PFSK-1 (cell line): Measurements from ENCODE around the gene CLDN15.

ENCODE experiments used
- FOXP2 ChIP-seq: optimal IDR thresholded peaks from 2 replicates; pipeline ENCODE3; 2011; ENCODE audit warnings: borderline replicate concordance, control low read depth, inconsistent platforms; ENCODE audit not compliant: insufficient read depth; ENCODE audit errors: extremely low read length, extremely low read depth
- POLR2AphosphoS5 ChIP-seq: IDR thresholded peaks from 2 replicates; pipeline ENCODE4 v1.6.1; 2012; ENCODE audit warnings: low read depth, mild to moderate bottlenecking, control low read depth, low read length, moderate library complexity
- SIN3A ChIP-seq: IDR thresholded peaks from 2 replicates; pipeline ENCODE4 v1.6.1; 2012; ENCODE audit warnings: mild to moderate bottlenecking, low read length, moderate library complexity, borderline replicate concordance; ENCODE audit not compliant: insufficient read depth
- TAF1 ChIP-seq: IDR thresholded peaks from 2 replicates; pipeline ENCODE4 v1.6.1; 2012; ENCODE audit warnings: low read length, control low read depth, borderline replicate concordance; ENCODE audit not compliant: insufficient read depth
- TF ChIP-seq, protein P1 (sequence below), 2 experiments: IDR thresholded peaks; 2 replicates each; pipeline versions ENCODE4 v1.6.1 to v1.8.0; 2011 to 2012; ENCODE audit warnings: low read depth in 2 of 2, low read length in 2 of 2, control low read depth in 1 of 2, inconsistent platforms in 1 of 2, mild to moderate bottlenecking in 1 of 2, moderate library complexity in 1 of 2; ENCODE audit not compliant: insufficient read depth in 1 of 2

CLDN15 gene

DNA sequence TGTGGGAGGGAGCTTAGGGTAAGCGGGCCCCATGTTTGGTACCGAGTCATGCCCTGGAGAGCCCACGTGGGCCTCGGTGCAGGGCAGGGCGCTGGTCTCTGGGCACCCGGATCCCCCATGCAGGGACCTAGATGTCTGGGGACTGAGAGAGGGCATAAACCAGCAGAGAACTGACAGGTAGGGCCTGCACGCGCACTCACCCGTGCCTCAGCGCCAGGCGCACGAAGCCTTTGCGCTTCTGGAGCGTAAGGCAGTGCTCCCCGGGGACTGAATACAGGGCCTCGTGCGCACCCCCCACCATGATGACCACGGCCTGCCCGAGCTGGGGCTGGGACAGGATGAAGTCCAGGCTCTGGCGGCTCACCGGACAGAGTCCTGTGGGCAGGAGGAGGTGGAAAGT is 39.6 kb downstream of the CLDN15 start:
- TF ChIP-seq, protein P1, sequence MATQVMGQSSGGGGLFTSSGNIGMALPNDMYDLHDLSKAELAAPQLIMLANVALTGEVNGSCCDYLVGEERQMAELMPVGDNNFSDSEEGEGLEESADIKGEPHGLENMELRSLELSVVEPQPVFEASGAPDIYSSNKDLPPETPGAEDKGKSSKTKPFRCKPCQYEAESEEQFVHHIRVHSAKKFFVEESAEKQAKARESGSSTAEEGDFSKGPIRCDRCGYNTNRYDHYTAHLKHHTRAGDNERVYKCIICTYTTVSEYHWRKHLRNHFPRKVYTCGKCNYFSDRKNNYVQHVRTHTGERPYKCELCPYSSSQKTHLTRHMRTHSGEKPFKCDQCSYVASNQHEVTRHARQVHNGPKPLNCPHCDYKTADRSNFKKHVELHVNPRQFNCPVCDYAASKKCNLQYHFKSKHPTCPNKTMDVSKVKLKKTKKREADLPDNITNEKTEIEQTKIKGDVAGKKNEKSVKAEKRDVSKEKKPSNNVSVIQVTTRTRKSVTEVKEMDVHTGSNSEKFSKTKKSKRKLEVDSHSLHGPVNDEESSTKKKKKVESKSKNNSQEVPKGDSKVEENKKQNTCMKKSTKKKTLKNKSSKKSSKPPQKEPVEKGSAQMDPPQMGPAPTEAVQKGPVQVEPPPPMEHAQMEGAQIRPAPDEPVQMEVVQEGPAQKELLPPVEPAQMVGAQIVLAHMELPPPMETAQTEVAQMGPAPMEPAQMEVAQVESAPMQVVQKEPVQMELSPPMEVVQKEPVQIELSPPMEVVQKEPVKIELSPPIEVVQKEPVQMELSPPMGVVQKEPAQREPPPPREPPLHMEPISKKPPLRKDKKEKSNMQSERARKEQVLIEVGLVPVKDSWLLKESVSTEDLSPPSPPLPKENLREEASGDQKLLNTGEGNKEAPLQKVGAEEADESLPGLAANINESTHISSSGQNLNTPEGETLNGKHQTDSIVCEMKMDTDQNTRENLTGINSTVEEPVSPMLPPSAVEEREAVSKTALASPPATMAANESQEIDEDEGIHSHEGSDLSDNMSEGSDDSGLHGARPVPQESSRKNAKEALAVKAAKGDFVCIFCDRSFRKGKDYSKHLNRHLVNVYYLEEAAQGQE (IDR thresholded peaks at IDR 0.05; ENCODE audit: insufficient read depth in 1 of 2, low read depth in 2 of 2, low read length in 2 of 2), result no peak
- TF ChIP-seq TAF1 (no peak), POLR2AphosphoS5 (no peak), SIN3A (no peak), FOXP2 (no peak)

DNA sequence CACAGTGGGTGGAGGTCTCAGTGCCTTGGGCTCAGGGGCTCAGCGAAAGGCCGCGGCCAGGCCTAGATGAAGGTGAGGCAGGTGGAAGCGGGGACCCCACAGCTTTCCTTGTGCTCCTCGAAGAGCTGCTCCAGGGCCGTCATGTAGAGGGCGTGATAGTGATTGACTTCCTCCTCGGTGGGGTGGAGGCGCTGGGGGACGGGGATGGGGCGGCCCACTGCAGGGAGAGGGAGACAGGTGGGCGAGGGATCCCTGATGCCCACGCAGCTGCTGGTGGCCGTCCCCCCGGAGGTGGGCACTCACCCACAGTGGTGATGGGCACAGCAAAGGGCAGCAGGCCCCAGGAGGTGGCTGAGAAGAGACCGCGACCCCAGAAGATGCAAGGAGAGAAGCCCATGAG is 41.7 kb downstream of the CLDN15 start:
- TF ChIP-seq POLR2AphosphoS5 (no peak), FOXP2 (no peak), SIN3A (no peak), TAF1 (no peak)
- TF ChIP-seq, protein P1 (IDR thresholded peaks at IDR 0.05; ENCODE audit: insufficient read depth in 1 of 2, low read depth in 2 of 2, low read length in 2 of 2), result no peak

DNA sequence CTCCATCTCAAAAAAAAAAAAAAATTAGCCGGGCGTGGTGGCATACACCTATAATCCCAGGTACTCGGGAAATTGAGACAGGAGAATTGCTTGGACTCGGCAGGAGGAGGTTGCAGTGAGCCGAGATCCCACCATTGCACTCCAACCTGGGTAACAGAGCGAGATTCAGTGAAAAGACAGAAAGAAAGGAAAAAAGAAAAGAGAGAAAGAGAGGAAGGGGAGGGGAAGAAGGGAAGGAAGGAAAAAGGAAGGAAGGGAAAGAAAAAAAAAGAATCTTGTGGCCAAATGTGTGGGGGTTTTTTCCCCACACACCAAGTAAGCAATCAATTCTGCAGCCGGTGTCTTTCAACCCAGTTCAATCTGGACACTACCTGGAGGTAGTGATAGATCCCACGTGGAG is 48.5 kb downstream of the CLDN15 start:
- TF ChIP-seq SIN3A, result no peak
- no peak for TF ChIP-seq TAF1
- TF ChIP-seq FOXP2, result no peak
- no peak for TF ChIP-seq POLR2AphosphoS5
- TF ChIP-seq, protein P1 (IDR thresholded peaks at IDR 0.05; ENCODE audit: insufficient read depth in 1 of 2, low read depth in 2 of 2, low read length in 2 of 2), result no peak

DNA sequence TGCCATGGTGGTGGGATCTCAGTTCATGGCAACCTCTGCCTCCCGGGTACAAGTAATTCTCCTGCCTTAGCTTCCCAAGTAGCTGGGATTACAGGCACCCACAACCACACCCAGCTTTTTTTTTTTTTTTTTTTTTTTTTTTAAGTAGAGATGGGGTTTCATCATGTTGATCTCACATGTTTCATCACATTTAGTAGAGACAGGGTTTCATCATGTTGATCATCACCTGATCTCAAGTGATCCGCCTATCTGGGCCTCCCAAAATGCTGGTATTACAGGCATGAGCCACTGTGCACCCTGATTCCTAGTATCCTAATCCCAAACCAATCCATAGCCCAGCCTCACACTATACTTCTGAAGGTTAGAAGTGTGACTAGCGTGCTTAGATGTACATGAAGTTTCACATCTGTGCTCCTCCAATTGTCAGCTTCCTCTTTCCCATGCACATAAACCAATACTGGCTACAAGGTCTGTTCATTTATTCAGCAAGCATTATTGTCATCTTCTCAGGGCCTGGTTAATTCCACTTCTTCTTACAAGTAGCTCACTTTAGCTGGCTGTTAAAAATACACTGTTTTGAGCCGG is 50.7 kb downstream of the CLDN15 start:
- TF ChIP-seq, protein P1 (IDR thresholded peaks at IDR 0.05; ENCODE audit: insufficient read depth in 1 of 2, low read depth in 2 of 2, low read length in 2 of 2), result no peak

DNA sequence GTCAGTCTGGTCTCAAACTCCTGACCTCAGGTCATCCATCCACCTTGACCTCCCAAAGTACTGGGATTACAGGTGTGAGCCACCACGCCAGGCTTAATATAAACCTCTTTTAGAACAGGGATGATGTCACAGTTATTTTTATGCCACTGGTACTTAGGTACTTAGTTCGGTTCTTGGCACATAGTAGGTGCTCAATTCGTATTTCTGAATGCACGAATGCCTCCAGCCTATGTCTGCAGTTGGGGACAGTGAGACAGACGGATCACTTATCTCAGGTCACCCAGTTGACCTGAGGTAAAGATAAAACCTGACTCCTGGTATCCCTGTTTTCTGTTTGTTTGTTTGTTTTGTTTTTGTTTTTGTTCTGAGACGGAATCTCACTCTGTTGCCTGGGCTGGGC is 51.4 kb downstream of the CLDN15 start:
- TF ChIP-seq SIN3A (no peak), TAF1 (no peak), FOXP2 (no peak), POLR2AphosphoS5 (no peak)
- TF ChIP-seq, protein P1 (IDR thresholded peaks at IDR 0.05; ENCODE audit: insufficient read depth in 1 of 2, low read depth in 2 of 2, low read length in 2 of 2), result no peak
